GM12874 (cell line): Measurements from ENCODE around the gene SEPTIN3.

ENCODE experiments used
- CTCF ChIP-seq: IDR thresholded peaks from 2 replicates; pipeline ENCODE4 v1.5.1; 2011; ENCODE audit warnings: low read depth, mild to moderate bottlenecking, control low read depth, low read length, moderate library complexity; ENCODE audit not compliant: insufficient read depth

Gene SEPTIN3

GRCh38 chr22:41983513-41984405 lies 14.5 kb downstream of the SEPTIN3 start:
- TF ChIP-seq CTCF = no peak

- TF ChIP-seq CTCF = no peak
These were observed 18.0 kb downstream of the SEPTIN3 start for GRCh38 chr22:41987276-41987675.

- no peak for TF ChIP-seq CTCF
These were observed 20.0 kb downstream of the SEPTIN3 start for GRCh38 chr22:41989246-41989645.

GRCh38 chr22:41991111-41991510 lies 21.9 kb downstream of the SEPTIN3 start:
- no peak for TF ChIP-seq CTCF

- no peak for TF ChIP-seq CTCF
These were observed 23.3 kb downstream of the SEPTIN3 start for GRCh38 chr22:41992496-41992895.

- TF ChIP-seq CTCF = no peak
These were observed 26.0 kb downstream of the SEPTIN3 start for GRCh38 chr22:41995211-41995610.

- no peak for TF ChIP-seq CTCF
These were observed 27.6 kb downstream of the SEPTIN3 start for GRCh38 chr22:41996826-41997225.
